Activated CD8-positive, alpha-beta T cell treated with anti-CD3 and anti-CD28 coated beads, Interleukin-2, amount 10 ng/mL, durations not matched to agents 7 days and 5 days (primary cell): ENCODE measurements around the gene CHD6. TPM values are rescaled to one million over a fixed set of nuclear protein-coding genes. Genes with fewer than 3 reads are reported as not detected.

Experiments used
- ATAC-seq: fragments of 150-1000 bp; cut with Tn5 transposase; one replicate; pipeline ENCODE4 v1.10.0; 2021; ENCODE audit warnings: moderate library complexity
- CTCF ChIA-PET: fragments of 350-600 bp; sonication (Branson Sonifier 250); formaldehyde crosslinking; loops from one replicate; lab custom pipeline; 2021; ENCODE audit warnings: antibody characterized with exemption; lab: Charles Lee
- POLR2A ChIA-PET: fragments of 350-600 bp; sonication (Branson Sonifier 250); formaldehyde crosslinking; loops from one replicate; lab custom pipeline; 2021; ENCODE audit warnings: antibody characterized with exemption; lab: Charles Lee
- DNase-seq: peaks from one replicate; pipeline ENCODE4 v3.0.0-alpha.2; 2020
- H3K27ac Mint-ChIP-seq: one replicate; pipeline ENCODE4 v1.8.0; 2021; ENCODE audit warnings: mild to moderate bottlenecking, mixed read lengths
- H3K27me3 Mint-ChIP-seq: one replicate; pipeline ENCODE4 v1.8.0; 2021; ENCODE audit warnings: low read depth, mixed read lengths
- H3K36me3 Mint-ChIP-seq: one replicate; pipeline ENCODE4 v1.8.0; 2021; ENCODE audit warnings: low read depth, mixed read lengths
- H3K4me1 Mint-ChIP-seq: one replicate; pipeline ENCODE4 v1.8.0; 2021; ENCODE audit warnings: low read depth, mixed read lengths
- H3K4me3 Mint-ChIP-seq: one replicate; pipeline ENCODE4 v1.8.0; 2021; ENCODE audit warnings: mild to moderate bottlenecking, mixed read lengths
- H3K9me3 Mint-ChIP-seq: one replicate; pipeline ENCODE4 v1.8.0; 2022; ENCODE audit warnings: mixed read lengths; ENCODE audit not compliant: insufficient read depth
- total RNA-seq, 2 experiments: library from RNA; stranded (reverse); gene quantifications; one replicate each; pipeline ENCODE4 v1.2.3, GENCODE V29; 2021

Gene CHD6
- total RNA-seq, 2 experiments from 2014 or later = 29.1 to 32.2 TPM

GRCh38 chr20:41446456-41446855, 171.7 kb downstream of the CHD6 start:
- ChIA-PET POLR2A (no interaction called here), CTCF (no interaction called here)
- no peaks in the 10 kb centered on the region for H3K27me3 Mint-ChIP-seq
- DNase-seq (no peak), ATAC-seq (no peak)
- no peaks in the 10 kb centered on the region for H3K9me3 Mint-ChIP-seq
- H3K4me1 Mint-ChIP-seq = peaks cover 8% of the 10 kb centered on the region
- H3K27ac Mint-ChIP-seq = no peak overlapping the region
- peaks cover 43% of the 10 kb centered on the region for H3K36me3 Mint-ChIP-seq
- no peak overlapping the region for H3K4me3 Mint-ChIP-seq

- ATAC-seq (no peak), DNase-seq (no peak)
- Mint-ChIP-seq H3K27me3 (no peaks in the 10 kb centered on the region), H3K4me1 (peaks cover 14% of the 10 kb centered on the region), H3K27ac (no peak overlapping the region), H3K36me3 (peaks cover 39% of the 10 kb centered on the region), H3K4me3 (no peak overlapping the region), H3K9me3 (no peaks in the 10 kb centered on the region)
- ChIA-PET POLR2A (no interaction called here), CTCF (no interaction called here)
These were observed 173.4 kb downstream of the CHD6 start for GRCh38 chr20:41444821-41445220.

DNA sequence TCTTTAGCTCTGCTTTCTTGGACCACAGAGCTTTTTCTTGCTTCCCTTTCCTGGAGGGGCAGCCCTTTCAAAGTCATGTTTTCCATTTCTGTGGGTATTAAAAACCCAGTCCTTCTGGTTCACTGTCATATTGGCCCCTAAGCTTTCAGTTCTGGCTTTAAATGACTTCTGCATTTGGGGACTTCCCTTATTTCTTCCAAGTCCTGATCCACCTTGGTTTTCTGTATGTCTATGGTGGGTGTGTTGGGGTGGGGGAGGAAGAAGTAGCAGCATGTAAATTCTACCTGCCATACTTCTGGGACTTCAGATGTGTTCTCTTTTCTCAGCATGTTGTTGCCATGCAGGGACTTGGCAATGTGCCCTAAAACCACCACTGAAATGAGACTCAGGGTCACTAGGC, 174.5 kb downstream of the CHD6 start:
- ChIA-PET CTCF (no interaction called here), POLR2A (no interaction called here)
- DNase-seq = no peak
- peaks cover 14% of the 10 kb centered on the region for H3K4me1 Mint-ChIP-seq
- H3K27me3 Mint-ChIP-seq = no peaks in the 10 kb centered on the region
- H3K4me3 Mint-ChIP-seq = no peak overlapping the region
- ATAC-seq = no peak
- H3K27ac Mint-ChIP-seq = no peak overlapping the region
- no peaks in the 10 kb centered on the region for H3K9me3 Mint-ChIP-seq
- peaks cover 45% of the 10 kb centered on the region for H3K36me3 Mint-ChIP-seq

GRCh38 chr20:41440882-41441281, 177.3 kb downstream of the CHD6 start:
- H3K36me3 Mint-ChIP-seq = peaks cover 54% of the 10 kb centered on the region
- ChIA-PET CTCF (interaction anchor here (1.2 kb wide), 1 partner anchor 15 kb away, joined by 3 read pairs; no protein-coding TSS in a partner anchor), POLR2A (interaction anchor here (0.9 kb wide), 1 partner anchor 21 kb away, joined by 3 read pairs; no protein-coding TSS in a partner anchor)
- no peak overlapping the region for H3K27ac Mint-ChIP-seq
- ATAC-seq (no peak), DNase-seq (no peak)
- no peaks in the 10 kb centered on the region for H3K9me3 Mint-ChIP-seq
- no peak overlapping the region for H3K4me3 Mint-ChIP-seq
- H3K27me3 Mint-ChIP-seq = no peaks in the 10 kb centered on the region
- H3K4me1 Mint-ChIP-seq = peaks cover 33% of the 10 kb centered on the region

DNA sequence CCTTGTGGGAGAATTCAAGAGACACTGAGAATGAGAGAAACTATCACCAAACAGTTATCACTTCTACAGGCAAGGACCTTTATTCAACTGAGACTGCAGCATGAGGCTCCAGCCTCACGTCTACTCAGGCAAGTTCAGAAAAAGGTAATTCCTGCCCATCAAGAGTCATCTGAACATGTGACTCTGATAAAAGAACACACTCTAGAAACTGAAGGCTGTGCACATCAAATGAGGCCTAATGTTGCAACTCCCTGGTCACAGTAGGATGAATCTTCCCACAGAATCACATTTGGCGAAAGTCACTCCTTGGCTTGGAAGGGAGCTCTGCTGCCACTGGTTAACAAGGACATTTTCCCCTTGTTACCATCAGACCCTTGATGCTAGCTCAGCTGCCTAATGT, 180.3 kb downstream of the CHD6 start:
- peaks cover 9% of the 10 kb centered on the region for H3K9me3 Mint-ChIP-seq
- H3K27me3 Mint-ChIP-seq = no peaks in the 10 kb centered on the region
- no peak for DNase-seq
- ATAC-seq = no peak
- ChIA-PET CTCF (no interaction called here), POLR2A (no interaction called here)
- H3K4me1 Mint-ChIP-seq = peaks cover 43% of the 10 kb centered on the region
- no peak overlapping the region for H3K27ac Mint-ChIP-seq
- peaks cover 70% of the 10 kb centered on the region for H3K36me3 Mint-ChIP-seq
- H3K4me3 Mint-ChIP-seq = no peak overlapping the region

GRCh38 chr20:41436679-41437078, 181.5 kb downstream of the CHD6 start:
- H3K4me1 Mint-ChIP-seq = peaks cover 52% of the 10 kb centered on the region
- DNase-seq (no peak), ATAC-seq (peak; percentile 51)
- peaks cover 68% of the 10 kb centered on the region for H3K36me3 Mint-ChIP-seq
- H3K27me3 Mint-ChIP-seq = no peaks in the 10 kb centered on the region
- CTCF ChIA-PET = no interaction called here
- peak overlapping the region; percentile 3 for H3K4me3 Mint-ChIP-seq
- POLR2A ChIA-PET = no interaction called here
- peak overlapping the region; percentile 1 for H3K27ac Mint-ChIP-seq
- peaks cover 13% of the 10 kb centered on the region for H3K9me3 Mint-ChIP-seq

- Mint-ChIP-seq H3K4me3 (no peak overlapping the region), H3K36me3 (peaks cover 72% of the 10 kb centered on the region), H3K27me3 (no peaks in the 10 kb centered on the region), H3K27ac (no peak overlapping the region), H3K9me3 (peaks cover 13% of the 10 kb centered on the region), H3K4me1 (peaks cover 56% of the 10 kb centered on the region)
- no peak for ATAC-seq
- no peak for DNase-seq
- POLR2A ChIA-PET = no interaction called here
- CTCF ChIA-PET = interaction anchor here (0.7 kb wide), 1 partner anchor 22 kb away, joined by 3 read pairs; no protein-coding TSS in a partner anchor
These were observed 185.0 kb downstream of the CHD6 start for GRCh38 chr20:41433203-41433602.

DNA sequence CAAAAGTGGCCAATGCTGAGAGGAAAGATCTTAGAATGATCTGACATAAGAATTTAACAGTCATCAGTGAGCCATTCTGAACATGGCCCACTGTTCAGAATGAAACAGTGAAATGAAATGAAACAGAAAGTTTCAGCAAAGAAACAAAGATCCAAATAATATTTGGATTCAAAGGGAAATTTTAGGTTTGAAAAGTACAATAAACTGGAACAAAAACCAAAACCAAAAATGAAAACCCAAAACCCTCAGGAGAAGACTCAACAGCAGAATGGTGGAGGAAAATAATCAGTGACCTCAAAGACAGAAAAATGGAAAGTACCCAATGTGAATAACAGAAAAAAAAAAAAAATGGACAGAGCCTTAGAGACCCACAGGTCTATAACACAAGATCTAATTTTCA, 185.4 kb downstream of the CHD6 start:
- POLR2A ChIA-PET = no interaction called here
- no peak overlapping the region for H3K4me3 Mint-ChIP-seq
- no peaks in the 10 kb centered on the region for H3K27me3 Mint-ChIP-seq
- H3K36me3 Mint-ChIP-seq = peaks cover 73% of the 10 kb centered on the region
- no peak for DNase-seq
- CTCF ChIA-PET = interaction anchor here (0.7 kb wide), 1 partner anchor 23 kb away, joined by 3 read pairs; no protein-coding TSS in a partner anchor
- ATAC-seq = no peak
- H3K4me1 Mint-ChIP-seq = peaks cover 58% of the 10 kb centered on the region
- peak overlapping the region; percentile 44 for H3K27ac Mint-ChIP-seq
- H3K9me3 Mint-ChIP-seq = peaks cover 13% of the 10 kb centered on the region

DNA sequence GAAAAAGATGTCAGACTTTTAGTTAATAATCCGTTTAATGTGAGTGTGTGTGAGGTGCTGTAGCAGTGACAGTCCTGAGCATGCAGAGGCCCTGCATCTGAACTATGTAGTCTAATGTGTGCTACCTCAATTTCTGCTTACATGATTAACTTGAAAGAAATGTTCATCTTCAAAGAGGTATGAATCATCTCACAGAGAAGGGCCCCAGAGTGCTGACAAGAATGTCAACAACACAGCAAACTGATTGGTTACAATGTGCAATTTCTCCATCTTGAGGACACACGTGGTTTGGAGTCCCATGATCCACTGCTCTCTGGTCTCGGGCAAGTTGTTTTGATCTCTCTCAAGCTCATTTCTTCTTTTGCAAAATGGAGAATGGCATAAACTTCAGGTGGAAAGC, 189.9 kb downstream of the CHD6 start:
- ChIA-PET POLR2A (interaction anchor here (0.9 kb wide), 1 partner anchor 10 kb away, joined by 3 read pairs; no protein-coding TSS in a partner anchor), CTCF (interaction anchor here (1.0 to 4.3 kb wide), 4 partner anchors 9 to 293 kb away, joined by 4 to 25 read pairs (median 5); partner anchors contain the start of gene LPIN3)
- Mint-ChIP-seq H3K27ac (peak overlapping the region; percentile 79), H3K9me3 (peaks cover 6% of the 10 kb centered on the region), H3K4me3 (no peak overlapping the region), H3K4me1 (peaks cover 33% of the 10 kb centered on the region), H3K27me3 (no peaks in the 10 kb centered on the region), H3K36me3 (peaks cover 63% of the 10 kb centered on the region)
- ATAC-seq = peak; percentile 88
- peak; percentile 49 for DNase-seq

- CTCF ChIA-PET = interaction anchor here (0.9 to 4.3 kb wide), 6 partner anchors 8 to 293 kb away, joined by 3 to 25 read pairs (median 5); partner anchors contain the start of gene LPIN3
These were observed 190.3 kb downstream of the CHD6 start for GRCh38 chr20:41427833-41428232.

GRCh38 chr20:41426976-41427375, 191.2 kb downstream of the CHD6 start:
- H3K27me3 Mint-ChIP-seq = no peaks in the 10 kb centered on the region
- ChIA-PET CTCF (interaction anchor here (0.9 to 4.3 kb wide), 3 partner anchors 10 to 14 kb away, joined by 3 to 25 read pairs (median 5); no protein-coding TSS in a partner anchor), POLR2A (no interaction called here)
- peaks cover 22% of the 10 kb centered on the region for H3K4me1 Mint-ChIP-seq
- H3K27ac Mint-ChIP-seq = no peak overlapping the region
- DNase-seq = no peak
- no peaks in the 10 kb centered on the region for H3K9me3 Mint-ChIP-seq
- H3K4me3 Mint-ChIP-seq = no peak overlapping the region
- no peak for ATAC-seq
- peaks cover 63% of the 10 kb centered on the region for H3K36me3 Mint-ChIP-seq

More at GRCh38 chr20:41427833-41428232, 190.3 kb downstream of the CHD6 start:
- H3K4me1 Mint-ChIP-seq = peaks cover 28% of the 10 kb centered on the region
- DNase-seq (no peak), ATAC-seq (no peak)
- no peaks in the 10 kb centered on the region for H3K27me3 Mint-ChIP-seq
- H3K4me3 Mint-ChIP-seq = no peak overlapping the region
- H3K27ac Mint-ChIP-seq = peak overlapping the region; percentile 79
- peaks cover 63% of the 10 kb centered on the region for H3K36me3 Mint-ChIP-seq
- peaks cover 4% of the 10 kb centered on the region for H3K9me3 Mint-ChIP-seq
- POLR2A ChIA-PET = interaction anchor here (0.9 kb wide), 1 partner anchor 10 kb away, joined by 3 read pairs; no protein-coding TSS in a partner anchor

DNA sequence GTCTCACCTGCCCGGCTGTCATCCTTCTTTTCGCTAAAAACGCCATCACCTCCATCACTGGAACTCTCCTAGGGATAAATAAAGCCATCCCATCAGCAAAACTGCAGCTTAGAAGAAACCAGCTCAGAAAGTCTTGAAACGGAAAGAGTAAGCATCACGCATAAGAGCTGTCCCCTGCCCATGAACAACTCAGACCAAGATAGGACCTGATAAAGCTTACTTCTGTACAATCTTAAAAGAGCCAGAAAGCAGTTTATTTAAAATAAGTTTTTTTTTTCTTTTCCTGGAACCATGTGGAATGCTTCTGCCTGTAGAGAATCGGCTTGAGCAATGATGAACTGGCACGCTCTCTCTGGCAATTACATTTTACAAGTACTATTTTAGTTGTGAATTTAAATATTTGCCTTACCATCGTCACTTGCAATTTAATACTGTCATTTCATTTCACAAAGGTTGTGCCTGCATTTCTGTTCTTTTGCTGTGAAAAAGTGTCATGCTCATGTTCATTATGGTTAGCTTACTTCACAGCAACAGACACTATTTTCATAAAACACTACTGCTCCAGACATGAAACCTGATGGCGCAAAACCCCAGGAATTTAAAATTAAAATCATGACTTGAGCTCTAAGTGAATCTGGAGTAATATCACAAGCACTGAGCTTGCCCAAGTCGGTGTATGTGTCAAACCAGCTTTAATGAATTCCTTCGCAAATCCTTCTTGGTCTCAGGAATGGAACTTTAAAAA, 191.9 kb downstream of the CHD6 start:
- CTCF ChIA-PET = interaction anchor here (1.1 to 4.3 kb wide), 2 partner anchors 14 to 15 kb away, joined by 3 to 25 read pairs; no protein-coding TSS in a partner anchor
- DNase-seq = no peak
- ATAC-seq = no peak
- Mint-ChIP-seq H3K36me3 (peaks cover 69% of the 10 kb centered on the region), H3K4me3 (no peak overlapping the region), H3K9me3 (no peaks in the 10 kb centered on the region), H3K27ac (no peak overlapping the region), H3K27me3 (no peaks in the 10 kb centered on the region), H3K4me1 (peaks cover 29% of the 10 kb centered on the region)
- POLR2A ChIA-PET = no interaction called here
